Measurements from ENCODE around the gene HNRNPUL1. TPM values are rescaled to one million over a fixed set of nuclear protein-coding genes. Genes with fewer than 3 reads are reported as not detected.

Gene HNRNPUL1
- total and polyA plus RNA-seq, 9 of the 15 experiments (the other 6 are each of a cell fraction or from before 2014, with no cell fraction given), result 7.3 to 211 (median 85.0) TPM

DNA sequence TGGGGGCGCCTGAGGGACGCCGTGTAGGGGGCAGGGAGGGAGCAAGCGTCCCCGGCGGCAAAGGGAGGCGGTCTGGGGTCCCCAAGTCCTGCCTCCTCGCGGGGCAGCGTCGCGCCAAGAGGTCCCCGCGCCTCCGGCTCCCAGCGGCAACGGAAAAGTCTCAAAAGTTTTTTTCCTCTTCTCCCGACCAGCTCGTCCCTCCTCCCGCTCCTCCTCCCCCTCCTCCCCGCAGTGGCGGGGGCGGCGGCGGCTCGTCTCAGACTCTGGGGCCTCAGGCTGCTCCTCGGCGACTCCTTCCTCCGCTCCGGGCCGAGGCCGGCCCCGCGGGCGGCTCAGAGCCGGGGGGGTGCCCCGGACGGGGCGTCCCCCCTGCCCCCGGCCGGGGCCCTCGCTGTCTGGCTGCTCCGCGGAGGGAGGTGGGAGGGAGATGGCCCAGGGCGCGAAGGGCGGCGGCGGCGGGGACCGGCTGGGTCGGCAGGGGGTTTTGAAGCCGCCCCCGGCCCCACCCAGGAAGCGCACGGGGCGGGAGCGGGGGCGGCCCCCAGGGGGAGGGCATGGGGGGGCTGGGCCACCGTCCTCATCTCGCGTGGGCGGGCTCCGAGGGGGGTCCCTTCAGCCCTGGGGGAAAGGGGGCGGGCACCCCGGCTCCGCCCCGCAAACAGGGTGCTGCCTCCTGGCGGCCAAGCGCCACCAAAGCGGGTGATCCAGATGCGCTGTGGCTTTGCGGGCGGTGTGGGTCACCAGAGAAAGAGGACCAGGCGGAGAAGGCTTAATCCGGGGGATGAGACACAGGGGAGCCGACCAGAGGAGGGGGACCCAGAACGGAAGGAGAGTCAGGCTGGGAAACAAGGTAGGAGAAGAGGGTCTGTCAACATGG lies 89.5 kb downstream of the HNRNPUL1 start, which contains the start of gene TGFB1 (continued):
- TF ChIP-seq ZBTB17 (CRISPR knock-in tag; IDR thresholded peaks at IDR 0.05) (no peak), STAT5A (IDR thresholded peaks at IDR 0.05; ENCODE audit: borderline replicate concordance, low read length) (no peak), SMARCA4 (IDR thresholded peaks at IDR 0.05) (no peak), CHD1 (IDR thresholded peaks at IDR 0.05; ENCODE audit: low read length) (no peak), KDM5B (IDR thresholded peaks at IDR 0.05; ENCODE audit: insufficient replicate concordance, low read depth, low read length) (no peak), SMARCB1 (IDR thresholded peaks at IDR 0.05; ENCODE audit: insufficient read length, low read depth) (no peak), ESRRB (CRISPR knock-in tag; IDR thresholded peaks at IDR 0.05; ENCODE audit: borderline replicate concordance) (no peak), POLR3A (IDR thresholded peaks at IDR 0.05; ENCODE audit: borderline replicate concordance, extremely low read depth, insufficient read depth, insufficient read length) (no peak), HNRNPH1 (optimal IDR thresholded peaks at IDR 0.05; ENCODE audit: low read depth, low read length) (no peak), PRMT5 (CRISPR knock-in tag; IDR thresholded peaks at IDR 0.05) (no peak), RFX7 (CRISPR knock-in tag; IDR thresholded peaks at IDR 0.05) (no peak), ZC3H8 (IDR thresholded peaks at IDR 0.05) (no peak), NFYB (IDR thresholded peaks at IDR 0.05; ENCODE audit: extremely low read depth, insufficient read length) (no peak), ZNF584 (CRISPR knock-in tag; IDR thresholded peaks at IDR 0.05; ENCODE audit: low read depth) (no peak), ADNP (tag; IDR thresholded peaks at IDR 0.05) (no peak), PHF21A (IDR thresholded peaks at IDR 0.05; ENCODE audit: borderline replicate concordance, low read depth) (no peak), CHD2 (IDR thresholded peaks at IDR 0.05; ENCODE audit: low read depth, low read length) (peak; percentile 84)
- TF ChIP-seq, protein P1, sequence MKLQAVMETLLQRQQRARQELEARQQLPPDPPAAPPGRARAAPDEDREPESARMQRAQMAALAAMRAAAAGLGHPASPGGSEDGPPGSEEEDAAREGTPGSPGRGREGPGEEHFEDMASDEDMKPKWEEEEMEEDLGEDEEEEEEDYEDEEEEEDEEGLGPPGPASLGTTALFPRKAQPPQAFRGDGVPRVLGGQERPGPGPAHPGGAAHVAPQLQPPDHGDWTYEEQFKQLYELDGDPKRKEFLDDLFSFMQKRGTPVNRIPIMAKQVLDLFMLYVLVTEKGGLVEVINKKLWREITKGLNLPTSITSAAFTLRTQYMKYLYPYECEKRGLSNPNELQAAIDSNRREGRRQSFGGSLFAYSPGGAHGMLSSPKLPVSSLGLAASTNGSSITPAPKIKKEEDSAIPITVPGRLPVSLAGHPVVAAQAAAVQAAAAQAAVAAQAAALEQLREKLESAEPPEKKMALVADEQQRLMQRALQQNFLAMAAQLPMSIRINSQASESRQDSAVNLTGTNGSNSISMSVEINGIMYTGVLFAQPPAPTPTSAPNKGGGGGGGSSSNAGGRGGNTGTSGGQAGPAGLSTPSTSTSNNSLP (IDR thresholded peaks at IDR 0.05; ENCODE audit: borderline replicate concordance, low read depth, low read length), result no peak
- TF ChIP-seq, protein P2, sequence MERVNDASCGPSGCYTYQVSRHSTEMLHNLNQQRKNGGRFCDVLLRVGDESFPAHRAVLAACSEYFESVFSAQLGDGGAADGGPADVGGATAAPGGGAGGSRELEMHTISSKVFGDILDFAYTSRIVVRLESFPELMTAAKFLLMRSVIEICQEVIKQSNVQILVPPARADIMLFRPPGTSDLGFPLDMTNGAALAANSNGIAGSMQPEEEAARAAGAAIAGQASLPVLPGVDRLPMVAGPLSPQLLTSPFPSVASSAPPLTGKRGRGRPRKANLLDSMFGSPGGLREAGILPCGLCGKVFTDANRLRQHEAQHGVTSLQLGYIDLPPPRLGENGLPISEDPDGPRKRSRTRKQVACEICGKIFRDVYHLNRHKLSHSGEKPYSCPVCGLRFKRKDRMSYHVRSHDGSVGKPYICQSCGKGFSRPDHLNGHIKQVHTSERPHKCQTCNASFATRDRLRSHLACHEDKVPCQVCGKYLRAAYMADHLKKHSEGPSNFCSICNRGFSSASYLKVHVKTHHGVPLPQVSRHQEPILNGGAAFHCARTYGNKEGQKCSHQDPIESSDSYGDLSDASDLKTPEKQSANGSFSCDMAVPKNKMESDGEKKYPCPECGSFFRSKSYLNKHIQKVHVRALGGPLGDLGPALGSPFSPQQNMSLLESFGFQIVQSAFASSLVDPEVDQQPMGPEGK (CRISPR knock-in tag; IDR thresholded peaks at IDR 0.05; ENCODE audit: borderline replicate concordance), result no peak
- TF ChIP-seq, protein P3, sequence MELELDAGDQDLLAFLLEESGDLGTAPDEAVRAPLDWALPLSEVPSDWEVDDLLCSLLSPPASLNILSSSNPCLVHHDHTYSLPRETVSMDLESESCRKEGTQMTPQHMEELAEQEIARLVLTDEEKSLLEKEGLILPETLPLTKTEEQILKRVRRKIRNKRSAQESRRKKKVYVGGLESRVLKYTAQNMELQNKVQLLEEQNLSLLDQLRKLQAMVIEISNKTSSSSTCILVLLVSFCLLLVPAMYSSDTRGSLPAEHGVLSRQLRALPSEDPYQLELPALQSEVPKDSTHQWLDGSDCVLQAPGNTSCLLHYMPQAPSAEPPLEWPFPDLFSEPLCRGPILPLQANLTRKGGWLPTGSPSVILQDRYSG (tag; conservative IDR thresholded peaks at IDR 0.05; ENCODE audit: low read depth), result no peak
- TF ChIP-seq, protein P4, sequence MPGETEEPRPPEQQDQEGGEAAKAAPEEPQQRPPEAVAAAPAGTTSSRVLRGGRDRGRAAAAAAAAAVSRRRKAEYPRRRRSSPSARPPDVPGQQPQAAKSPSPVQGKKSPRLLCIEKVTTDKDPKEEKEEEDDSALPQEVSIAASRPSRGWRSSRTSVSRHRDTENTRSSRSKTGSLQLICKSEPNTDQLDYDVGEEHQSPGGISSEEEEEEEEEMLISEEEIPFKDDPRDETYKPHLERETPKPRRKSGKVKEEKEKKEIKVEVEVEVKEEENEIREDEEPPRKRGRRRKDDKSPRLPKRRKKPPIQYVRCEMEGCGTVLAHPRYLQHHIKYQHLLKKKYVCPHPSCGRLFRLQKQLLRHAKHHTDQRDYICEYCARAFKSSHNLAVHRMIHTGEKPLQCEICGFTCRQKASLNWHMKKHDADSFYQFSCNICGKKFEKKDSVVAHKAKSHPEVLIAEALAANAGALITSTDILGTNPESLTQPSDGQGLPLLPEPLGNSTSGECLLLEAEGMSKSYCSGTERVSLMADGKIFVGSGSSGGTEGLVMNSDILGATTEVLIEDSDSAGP (CRISPR knock-in tag; IDR thresholded peaks at IDR 0.05), result no peak

Measured in K562 (cell line).